ENCODE results near the gene SLC39A8.
"Not testable (repeated sequence)": the region's sequence is repeated elsewhere in the genome, so short reads cannot be mapped to it uniquely, and the experiment has no call there.

The SLC39A8 gene

GRCh38 chr4:102344954-102345794 lies at the start of gene SLC39A8:
TSS of gene SLC39A8 (minus strand) at chr4:102345482. CDS start at chr4:102344662, 820 bp downstream.
- peak; percentile 74 for DNase-seq (ENCODE audit: low read depth)

GRCh38 chr4:102392033-102392744 lies 46.9 kb upstream of the SLC39A8 start:
- DNase-seq (ENCODE audit: low read depth), result no peak

GRCh38 chr4:102390438-102390837 lies 45.2 kb upstream of the SLC39A8 start:
- no peak for DNase-seq (ENCODE audit: low read depth)

GRCh38 chr4:102388611-102389010 lies 43.3 kb upstream of the SLC39A8 start:
- no peak for DNase-seq (ENCODE audit: low read depth)

- DNase-seq (ENCODE audit: low read depth), result no peak
These were observed 42.4 kb upstream of the SLC39A8 start for GRCh38 chr4:102387552-102388150.

GRCh38 chr4:102386966-102387365 lies 41.7 kb upstream of the SLC39A8 start:
- DNase-seq (ENCODE audit: low read depth), result no peak

- not testable (repeated sequence) for DNase-seq (ENCODE audit: low read depth)
These were observed 35.0 kb upstream of the SLC39A8 start for GRCh38 chr4:102380253-102380652.

- no peak for DNase-seq (ENCODE audit: low read depth)
These were observed 17.7 kb upstream of the SLC39A8 start for GRCh38 chr4:102362922-102363432.

- DNase-seq (ENCODE audit: low read depth), result no peak
These were observed 12.8 kb upstream of the SLC39A8 start for GRCh38 chr4:102358128-102358527.

GRCh38 chr4:102357637-102358036 lies 12.4 kb upstream of the SLC39A8 start:
- DNase-seq (ENCODE audit: low read depth), result not testable (repeated sequence)

GRCh38 chr4:102356562-102357202 lies 11.4 kb upstream of the SLC39A8 start:
- DNase-seq (ENCODE audit: low read depth), result no peak

- DNase-seq (ENCODE audit: low read depth), result no peak
These were observed 10.5 kb upstream of the SLC39A8 start for GRCh38 chr4:102355748-102356147.

GRCh38 chr4:102354671-102355454 lies 9.6 kb upstream of the SLC39A8 start:
- DNase-seq (ENCODE audit: low read depth), result no peak

GRCh38 chr4:102352781-102353180 lies 7.5 kb upstream of the SLC39A8 start:
- no peak for DNase-seq (ENCODE audit: low read depth)

GRCh38 chr4:102350634-102351033 lies 5.4 kb upstream of the SLC39A8 start:
- no peak for DNase-seq (ENCODE audit: low read depth)

- no peak for DNase-seq (ENCODE audit: low read depth)
These were observed 3.4 kb upstream of the SLC39A8 start for GRCh38 chr4:102348701-102349100.

- no peak for DNase-seq (ENCODE audit: low read depth)
These were observed 466 bp upstream of the SLC39A8 start for GRCh38 chr4:102345795-102346100.

- peak; percentile 47 for DNase-seq (ENCODE audit: low read depth)
These were observed 745 bp downstream of the SLC39A8 start for GRCh38 chr4:102344520-102344953.

GRCh38 chr4:102343964-102344519 lies 1.2 kb downstream of the SLC39A8 start:
- no peak for DNase-seq (ENCODE audit: low read depth)

GRCh38 chr4:102342404-102343074 lies 2.7 kb downstream of the SLC39A8 start:
- no peak for DNase-seq (ENCODE audit: low read depth)

- DNase-seq (ENCODE audit: low read depth), result no peak
These were observed 4.1 kb downstream of the SLC39A8 start for GRCh38 chr4:102341201-102341600.

Data from activated T-cell treated with anti-CD3 and anti-CD28 coated beads for 1 hour (primary cell).